Measurements from ENCODE around the gene NMD3. TPM values are rescaled to one million over a fixed set of nuclear protein-coding genes. Genes with fewer than 3 reads are reported as not detected.

Gene NMD3
- total RNA-seq, 4 donors from 2014 or later = 22.9 to 36.5 (median 29.4) TPM

DNA sequence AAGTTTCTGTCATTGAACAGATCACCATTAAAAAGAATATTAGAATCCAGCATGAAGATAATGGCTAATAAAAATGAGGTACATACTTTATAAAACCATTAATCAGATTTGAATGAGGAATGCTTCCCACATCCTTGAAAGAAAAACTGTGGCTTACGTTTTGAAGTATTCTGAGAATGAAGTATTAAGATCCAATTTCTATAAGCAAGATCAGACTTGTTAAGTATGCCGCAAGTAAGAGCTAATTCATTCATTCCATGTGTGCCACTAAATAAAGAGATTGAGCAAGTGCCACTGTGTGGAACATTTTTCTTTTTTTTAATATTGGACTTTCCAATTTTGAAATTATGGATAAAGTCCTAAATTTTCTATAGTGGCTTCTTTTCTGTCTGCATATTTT lies 30.6 kb downstream of the NMD3 start:
- TF ChIP-seq, protein P1, sequence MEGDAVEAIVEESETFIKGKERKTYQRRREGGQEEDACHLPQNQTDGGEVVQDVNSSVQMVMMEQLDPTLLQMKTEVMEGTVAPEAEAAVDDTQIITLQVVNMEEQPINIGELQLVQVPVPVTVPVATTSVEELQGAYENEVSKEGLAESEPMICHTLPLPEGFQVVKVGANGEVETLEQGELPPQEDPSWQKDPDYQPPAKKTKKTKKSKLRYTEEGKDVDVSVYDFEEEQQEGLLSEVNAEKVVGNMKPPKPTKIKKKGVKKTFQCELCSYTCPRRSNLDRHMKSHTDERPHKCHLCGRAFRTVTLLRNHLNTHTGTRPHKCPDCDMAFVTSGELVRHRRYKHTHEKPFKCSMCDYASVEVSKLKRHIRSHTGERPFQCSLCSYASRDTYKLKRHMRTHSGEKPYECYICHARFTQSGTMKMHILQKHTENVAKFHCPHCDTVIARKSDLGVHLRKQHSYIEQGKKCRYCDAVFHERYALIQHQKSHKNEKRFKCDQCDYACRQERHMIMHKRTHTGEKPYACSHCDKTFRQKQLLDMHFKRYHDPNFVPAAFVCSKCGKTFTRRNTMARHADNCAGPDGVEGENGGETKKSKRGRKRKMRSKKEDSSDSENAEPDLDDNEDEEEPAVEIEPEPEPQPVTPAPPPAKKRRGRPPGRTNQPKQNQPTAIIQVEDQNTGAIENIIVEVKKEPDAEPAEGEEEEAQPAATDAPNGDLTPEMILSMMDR (IDR thresholded peaks at IDR 0.05) = no peak
- no peak for TF ChIP-seq POLR2A (IDR thresholded peaks at IDR 0.05)
- peaks cover 0 to 60% (median 4%) of the 10 kb centered on the region in 3 donors for H3K36me3 ChIP-seq

DNA sequence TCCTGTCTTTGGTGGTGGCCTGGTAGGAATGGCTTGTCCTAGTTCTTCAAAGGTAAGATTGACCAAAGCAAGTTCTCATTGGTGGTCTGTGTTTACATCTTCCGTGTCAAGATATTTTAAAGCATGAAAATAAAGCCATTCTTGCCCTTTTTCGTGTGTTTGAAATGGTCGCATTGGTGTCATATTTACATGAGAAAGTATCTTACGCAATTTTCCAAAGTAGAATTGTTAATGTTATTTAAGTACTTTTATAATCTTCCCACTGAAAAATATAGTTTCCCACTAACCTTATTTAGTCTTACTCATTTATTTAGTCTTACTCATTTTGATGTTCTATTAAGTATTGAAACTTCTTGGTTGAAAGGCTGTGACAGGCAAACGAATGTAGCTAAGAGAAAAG lies 31.0 kb downstream of the NMD3 start:
- no peak overlapping the region for H3K27ac ChIP-seq
- H3K9me3 ChIP-seq = no peaks in the 10 kb centered on the region
- H3K4me1 ChIP-seq = no peaks in the 10 kb centered on the region
- DNase-seq = no peak
- H3K36me3 ChIP-seq = peaks cover 0 to 55% (median 4%) of the 10 kb centered on the region in 3 donors
- H3K27me3 ChIP-seq = no peaks in the 10 kb centered on the region
- no peak overlapping the region for H3K4me3 ChIP-seq
- TF ChIP-seq, protein P1 (IDR thresholded peaks at IDR 0.05) = no peak
- no peak for TF ChIP-seq POLR2A (IDR thresholded peaks at IDR 0.05)

More for the DNA sequence above, 30.6 kb downstream of the NMD3 start:
- no peak overlapping the region for H3K27ac ChIP-seq
- H3K27me3 ChIP-seq = no peaks in the 10 kb centered on the region
- no peaks in the 10 kb centered on the region for H3K9me3 ChIP-seq
- no peaks in the 10 kb centered on the region for H3K4me1 ChIP-seq
- no peak overlapping the region for H3K4me3 ChIP-seq
- no peak for DNase-seq

DNA sequence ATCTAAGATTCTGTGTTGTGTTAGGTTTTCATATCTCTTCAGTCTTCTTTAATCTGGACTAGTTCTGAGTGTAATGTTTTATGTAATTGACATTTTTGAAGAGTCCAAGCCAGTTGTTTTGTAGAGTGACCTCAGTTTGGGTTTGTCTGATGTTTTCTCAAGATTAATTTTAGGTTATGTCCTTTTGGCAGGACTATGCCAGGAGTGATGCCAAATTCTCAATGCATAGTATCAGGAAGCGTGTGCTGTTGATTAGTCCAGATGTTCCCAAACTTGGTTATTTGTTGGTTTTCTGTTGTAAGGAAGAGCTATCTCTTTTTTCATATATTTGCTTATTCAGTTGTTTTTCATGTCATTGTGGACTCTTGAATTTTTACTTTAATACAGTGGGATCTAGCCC lies 32.6 kb downstream of the NMD3 start:
- Histone ChIP-seq H3K4me1 (no peaks in the 10 kb centered on the region), H3K36me3 (peaks cover 0 to 47% (median 4%) of the 10 kb centered on the region in 3 donors), H3K9me3 (no peaks in the 10 kb centered on the region), H3K27me3 (no peaks in the 10 kb centered on the region), H3K27ac (no peak overlapping the region), H3K4me3 (no peak overlapping the region)
- TF ChIP-seq, protein P1 (IDR thresholded peaks at IDR 0.05) = no peak
- no peak for DNase-seq

DNA sequence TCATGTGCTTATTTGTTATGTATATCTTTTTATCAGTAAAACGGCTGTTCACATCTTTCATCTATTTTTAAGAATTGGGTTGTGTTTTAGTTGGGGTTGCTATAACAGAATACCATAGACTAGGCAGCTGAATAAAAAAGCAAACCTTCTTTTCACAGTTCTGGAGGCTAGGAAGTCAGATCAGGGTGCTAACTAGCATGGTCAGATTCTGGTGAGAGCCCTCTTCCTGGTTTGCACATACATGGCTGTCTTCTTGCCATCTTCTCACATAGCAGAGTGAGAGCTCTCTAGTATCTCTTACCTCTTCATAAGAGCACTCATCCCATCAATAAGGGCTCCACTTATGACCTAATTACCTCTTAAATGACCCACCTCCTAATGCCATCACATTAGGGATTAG lies 33.8 kb downstream of the NMD3 start:
- Histone ChIP-seq H3K27me3 (no peaks in the 10 kb centered on the region), H3K36me3 (peaks cover 0 to 37% (median 4%) of the 10 kb centered on the region in 3 donors), H3K9me3 (no peaks in the 10 kb centered on the region), H3K4me3 (no peak overlapping the region), H3K4me1 (no peaks in the 10 kb centered on the region), H3K27ac (no peak overlapping the region)
- DNase-seq = no peak
- no peak for TF ChIP-seq POLR2A (IDR thresholded peaks at IDR 0.05)
- TF ChIP-seq, protein P1 (IDR thresholded peaks at IDR 0.05) = no peak

DNA sequence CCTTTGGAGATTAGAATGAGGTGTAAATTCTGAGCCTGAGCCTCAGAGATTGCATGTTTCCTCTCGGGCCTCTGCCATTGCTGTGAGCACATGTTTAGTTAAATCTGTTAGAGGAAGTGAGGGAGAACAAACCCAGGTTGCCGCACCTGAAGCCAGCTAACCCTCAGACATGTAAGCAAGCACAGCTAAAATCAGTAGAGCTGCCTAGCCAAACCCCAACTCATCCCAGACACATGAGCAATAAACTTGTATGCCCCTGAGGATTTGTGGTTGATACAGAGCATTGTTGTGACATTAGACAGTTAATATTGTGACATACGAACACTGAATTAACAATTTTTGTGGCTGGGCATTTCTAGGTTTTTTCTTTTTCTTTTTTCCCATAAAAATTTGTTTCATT lies 41.9 kb downstream of the NMD3 start:
- Histone ChIP-seq H3K4me3 (no peak overlapping the region), H3K27me3 (no peaks in the 10 kb centered on the region), H3K36me3 (peaks cover 0 to 6% (median 0%) of the 10 kb centered on the region in 3 donors), H3K27ac (no peak overlapping the region), H3K4me1 (peaks cover 0 to 3% (median 0%) of the 10 kb centered on the region in 4 donors), H3K9me3 (peaks cover 0 to 2% (median 0%) of the 10 kb centered on the region in 4 donors)
- TF ChIP-seq, protein P1 (IDR thresholded peaks at IDR 0.05) = no peak
- no peak for TF ChIP-seq POLR2A (IDR thresholded peaks at IDR 0.05)
- DNase-seq = no peak

DNA sequence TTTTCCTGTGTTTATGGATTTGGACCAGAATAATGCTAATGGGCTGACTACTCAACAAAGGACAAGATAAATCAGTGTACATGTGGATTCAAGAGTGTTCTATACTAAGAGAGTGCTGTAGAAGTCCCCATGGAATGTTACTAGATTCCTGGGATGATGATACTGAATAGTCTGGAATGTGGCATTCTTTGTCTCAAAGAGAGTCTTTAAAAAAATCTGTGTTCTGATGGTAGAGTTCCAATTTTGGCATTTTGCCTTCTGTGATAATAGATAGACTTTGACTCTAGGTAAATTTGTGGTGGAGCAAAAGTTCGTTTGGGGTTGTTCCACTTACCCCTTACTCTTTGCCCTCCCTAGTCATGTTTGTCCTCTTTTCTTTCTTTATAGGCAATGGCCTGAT lies 43.7 kb downstream of the NMD3 start:
- peaks cover 0 to 2% (median 0%) of the 10 kb centered on the region in 4 donors for H3K9me3 ChIP-seq
- H3K36me3 ChIP-seq = no peaks in the 10 kb centered on the region
- DNase-seq = no peak
- no peak overlapping the region for H3K4me3 ChIP-seq
- TF ChIP-seq POLR2A (IDR thresholded peaks at IDR 0.05) = no peak
- TF ChIP-seq, protein P1 (IDR thresholded peaks at IDR 0.05) = no peak
- peaks cover 0 to 3% (median 0%) of the 10 kb centered on the region in 4 donors for H3K4me1 ChIP-seq
- no peaks in the 10 kb centered on the region for H3K27me3 ChIP-seq
- no peak overlapping the region for H3K27ac ChIP-seq

Measured in Peyer's patch (tissue), 4 donors.